GM18861 (cell line): ENCODE results near the gene GLP2R.

Experiments
- ATAC-seq: cut with Tn5 transposase; IDR thresholded peaks from one replicate; pipeline ENCODE4 v1.9.1; 2021; ENCODE audit not compliant: unreplicated experiment

GLP2R gene

GRCh38 chr17:9897372-9897968, 71.7 kb downstream of the GLP2R start:
- ATAC-seq = no peak

GRCh38 chr17:9898812-9899211, 73.1 kb downstream of the GLP2R start:
- no peak for ATAC-seq

GRCh38 chr17:9899280-9900043, 73.7 kb downstream of the GLP2R start:
- ATAC-seq = no peak

- ATAC-seq = no peak
These were observed 74.4 kb downstream of the GLP2R start for GRCh38 chr17:9900044-9900594.

- no peak for ATAC-seq
These were observed 75.1 kb downstream of the GLP2R start for GRCh38 chr17:9900784-9901183.

- ATAC-seq = no peak
These were observed 76.4 kb downstream of the GLP2R start for GRCh38 chr17:9902120-9902519.

GRCh38 chr17:9904277-9905077, 78.8 kb downstream of the GLP2R start:
- ATAC-seq = no peak

- no peak for ATAC-seq
These were observed 79.3 kb downstream of the GLP2R start, which contains the start of gene RCVRN for GRCh38 chr17:9905078-9905415. Gene RCVRN (minus strand): TSS chr17:9905271. CDS start chr17:9905180, 91 bp downstream.

- no peak for ATAC-seq
These were observed 80.2 kb downstream of the GLP2R start for GRCh38 chr17:9905902-9906301.

GRCh38 chr17:9906616-9907015, 80.9 kb downstream of the GLP2R start:
- no peak for ATAC-seq

- no peak for ATAC-seq
These were observed 81.4 kb downstream of the GLP2R start for GRCh38 chr17:9907131-9907530.

GRCh38 chr17:9907883-9908648, 82.3 kb downstream of the GLP2R start:
- ATAC-seq = no peak

- no peak for ATAC-seq
These were observed 82.9 kb downstream of the GLP2R start for GRCh38 chr17:9908649-9909042.

GRCh38 chr17:9911089-9911488, 85.4 kb downstream of the GLP2R start:
- ATAC-seq = no peak

- ATAC-seq = no peak
These were observed 86.7 kb downstream of the GLP2R start for GRCh38 chr17:9912121-9913099.

- no peak for ATAC-seq
These were observed 87.8 kb downstream of the GLP2R start for GRCh38 chr17:9913476-9913875.

GRCh38 chr17:9916108-9916507, 90.4 kb downstream of the GLP2R start:
- no peak for ATAC-seq

GRCh38 chr17:9917131-9917530, 91.4 kb downstream of the GLP2R start:
- ATAC-seq = no peak

GRCh38 chr17:9917801-9918200, 92.1 kb downstream of the GLP2R start:
- no peak for ATAC-seq

- no peak for ATAC-seq
These were observed 92.6 kb downstream of the GLP2R start for GRCh38 chr17:9918352-9918751.
